NT2/D1 (cell line): ENCODE results near the gene HNF1A.

Experiments
- DNase-seq: peaks from one replicate; pipeline ENCODE4 v3.0.0-alpha.2; 2011; ENCODE audit warnings: low read depth, low spot score
- H3K27me3 ChIP-seq: 2 replicates; pipeline ENCODE4 v1.6.0; 2011; ENCODE audit warnings: mild to moderate bottlenecking; ENCODE audit not compliant: insufficient read length, insufficient read depth
- H3K36me3 ChIP-seq: 2 replicates; pipeline ENCODE4 v1.6.1; 2011; ENCODE audit warnings: mild to moderate bottlenecking, low read length, mixed read lengths; ENCODE audit not compliant: insufficient read depth, insufficient read length
- H3K4me1 ChIP-seq: 2 replicates; pipeline ENCODE4 v1.5.1; 2011; ENCODE audit not compliant: insufficient read depth, insufficient read length
- H3K4me3 ChIP-seq: 2 replicates; pipeline ENCODE4 v1.5.1; 2011; ENCODE audit warnings: low read depth; ENCODE audit not compliant: insufficient read length
- H3K9ac ChIP-seq: 2 replicates; pipeline ENCODE4 v1.6.0; 2011; ENCODE audit warnings: low read depth; ENCODE audit not compliant: insufficient read length
- H3K9me3 ChIP-seq: 2 replicates; pipeline ENCODE4 v1.5.1; 2011; ENCODE audit warnings: mild to moderate bottlenecking, low read length; ENCODE audit not compliant: insufficient read depth
- SUZ12 ChIP-seq: IDR thresholded peaks from 2 replicates; pipeline ENCODE4 v1.6.1; 2011; ENCODE audit not compliant: insufficient read length, insufficient read depth; ENCODE audit errors: extremely low read depth
- YY1 ChIP-seq: IDR thresholded peaks from 2 replicates; pipeline ENCODE4 v1.6.1; 2011; ENCODE audit not compliant: insufficient read length, insufficient read depth
- ZNF274 ChIP-seq: IDR thresholded peaks from 2 replicates; pipeline ENCODE4 v1.6.1; 2011; ENCODE audit warnings: mild to moderate bottlenecking, low read depth, low read length

HNF1A gene

GRCh38 chr12:120982659-120983058 is 4.3 kb downstream of the HNF1A start:
- Histone ChIP-seq H3K27me3 (no peaks in the 10 kb centered on the region), H3K4me1 (no peaks in the 10 kb centered on the region), H3K9ac (no peak overlapping the region), H3K9me3 (no peaks in the 10 kb centered on the region), H3K36me3 (no peaks in the 10 kb centered on the region), H3K4me3 (no peak overlapping the region)
- no peak for DNase-seq
- no peak for TF ChIP-seq SUZ12
- TF ChIP-seq YY1, result no peak

GRCh38 chr12:120983759-120984158 is 5.4 kb downstream of the HNF1A start:
- TF ChIP-seq ZNF274, result no peak
- no peak for TF ChIP-seq YY1
- TF ChIP-seq SUZ12, result no peak
- Histone ChIP-seq H3K36me3 (no peaks in the 10 kb centered on the region), H3K27me3 (no peaks in the 10 kb centered on the region), H3K9ac (no peak overlapping the region), H3K4me3 (no peak overlapping the region), H3K9me3 (no peaks in the 10 kb centered on the region), H3K4me1 (no peaks in the 10 kb centered on the region)
- no peak for DNase-seq

GRCh38 chr12:120984351-120984898 is 6.1 kb downstream of the HNF1A start:
- no peak for DNase-seq
- TF ChIP-seq SUZ12, result no peak
- TF ChIP-seq ZNF274, result no peak
- no peak for TF ChIP-seq YY1

GRCh38 chr12:120988234-120988633 is 9.9 kb downstream of the HNF1A start:
- no peak for TF ChIP-seq YY1
- TF ChIP-seq ZNF274, result no peak
- TF ChIP-seq SUZ12, result no peak
- no peaks in the 10 kb centered on the region for H3K9me3 ChIP-seq
- H3K27me3 ChIP-seq, result no peaks in the 10 kb centered on the region
- DNase-seq, result no peak
- H3K9ac ChIP-seq, result no peak overlapping the region
- no peaks in the 10 kb centered on the region for H3K36me3 ChIP-seq
- H3K4me3 ChIP-seq, result no peak overlapping the region
- H3K4me1 ChIP-seq, result no peaks in the 10 kb centered on the region

More at GRCh38 chr12:120984351-120984898, 6.1 kb downstream of the HNF1A start:
- no peaks in the 10 kb centered on the region for H3K36me3 ChIP-seq
- no peaks in the 10 kb centered on the region for H3K27me3 ChIP-seq
- no peak overlapping the region for H3K4me3 ChIP-seq
- H3K9me3 ChIP-seq, result no peaks in the 10 kb centered on the region
- H3K4me1 ChIP-seq, result no peaks in the 10 kb centered on the region
- no peak overlapping the region for H3K9ac ChIP-seq

- no peak for DNase-seq
- Histone ChIP-seq H3K4me3 (no peak overlapping the region), H3K9ac (no peak overlapping the region), H3K4me1 (no peaks in the 10 kb centered on the region), H3K27me3 (no peaks in the 10 kb centered on the region), H3K36me3 (no peaks in the 10 kb centered on the region), H3K9me3 (no peaks in the 10 kb centered on the region)
- TF ChIP-seq ZNF274 (no peak), SUZ12 (no peak), YY1 (no peak)
Measured at GRCh38 chr12:120988658-120989057, 10.3 kb downstream of the HNF1A start.

- no peaks in the 10 kb centered on the region for H3K36me3 ChIP-seq
- no peaks in the 10 kb centered on the region for H3K4me1 ChIP-seq
- H3K4me3 ChIP-seq, result no peak overlapping the region
- H3K9ac ChIP-seq, result no peak overlapping the region
- H3K9me3 ChIP-seq, result no peaks in the 10 kb centered on the region
- TF ChIP-seq SUZ12, result no peak
- no peak for TF ChIP-seq YY1
- TF ChIP-seq ZNF274, result no peak
- H3K27me3 ChIP-seq, result no peaks in the 10 kb centered on the region
- DNase-seq, result no peak
Measured at GRCh38 chr12:120989687-120990086, 11.3 kb downstream of the HNF1A start.

GRCh38 chr12:120990487-120991055 is 12.2 kb downstream of the HNF1A start:
- H3K27me3 ChIP-seq, result no peaks in the 10 kb centered on the region
- TF ChIP-seq YY1, result no peak
- TF ChIP-seq ZNF274, result no peak

More at GRCh38 chr12:120990487-120991055, 12.2 kb downstream of the HNF1A start:
- no peaks in the 10 kb centered on the region for H3K36me3 ChIP-seq
- H3K9ac ChIP-seq, result no peak overlapping the region
- H3K4me3 ChIP-seq, result no peak overlapping the region
- DNase-seq, result no peak
- no peaks in the 10 kb centered on the region for H3K9me3 ChIP-seq
- H3K4me1 ChIP-seq, result no peaks in the 10 kb centered on the region
